Fibroblast of lung (primary cell): ENCODE data around the gene CTNND2. TPM values are rescaled to one million over a fixed set of nuclear protein-coding genes. Genes with fewer than 3 reads are reported as not detected.

ENCODE experiments used
- DNase-seq, 2 donors: peaks; one replicate each; pipeline versions ENCODE4 v3.0.0 to v3.0.0-alpha.2; 2010; ENCODE audit warnings: low read depth in 2 of 2
- H2AFZ ChIP-seq: 2 replicates; pipeline ENCODE4 v1.5.1; 2012; ENCODE audit warnings: low read length, control low read depth, inconsistent platforms
- H3K27ac ChIP-seq: 2 replicates; pipeline ENCODE4 v1.5.1; 2011; ENCODE audit warnings: low read length, control low read depth; ENCODE audit not compliant: insufficient read depth
- H3K27me3 ChIP-seq: 2 replicates; pipeline ENCODE4 v1.5.1; 2011; ENCODE audit warnings: mild to moderate bottlenecking, low read length; ENCODE audit not compliant: control insufficient read depth, insufficient read depth
- H3K36me3 ChIP-seq: 2 replicates; pipeline ENCODE4 v1.5.1; 2011; ENCODE audit warnings: low read length; ENCODE audit not compliant: control insufficient read depth, insufficient read depth
- H3K4me1 ChIP-seq: 2 replicates; pipeline ENCODE4 v1.5.1; 2011; ENCODE audit warnings: low read length; ENCODE audit not compliant: control insufficient read depth, insufficient read depth; ENCODE audit errors: extremely low read depth
- H3K4me2 ChIP-seq: 2 replicates; pipeline ENCODE4 v1.5.1; 2011; ENCODE audit warnings: low read length, control low read depth; ENCODE audit not compliant: insufficient read depth; ENCODE audit errors: extremely low read depth
- H3K4me3 ChIP-seq, 4 experiments: fragments of 200-600 bp in 1 of 4; sonication (generic) in 1 of 4; replicated peaks in 1 of 4; 2 replicates each; pipeline ENCODE4 v1.5.1; 2011 to 2016; ENCODE audit warnings: low read length in 4 of 4, low read depth in 3 of 4, mild to moderate bottlenecking in 3 of 4, control low read depth in 2 of 4, inconsistent platforms in 1 of 4, mixed read lengths in 1 of 4; ENCODE audit not compliant: insufficient read depth in 1 of 4; ENCODE audit errors: control extremely low read depth in 1 of 4
- H3K79me2 ChIP-seq: 2 replicates; pipeline ENCODE4 v1.5.1; 2012; ENCODE audit warnings: mild to moderate bottlenecking, low read length, inconsistent platforms; ENCODE audit not compliant: control insufficient read depth, insufficient read depth
- H3K9ac ChIP-seq: 2 replicates; pipeline ENCODE4 v1.5.1; 2011; ENCODE audit warnings: mild to moderate bottlenecking, low read length, control low read depth; ENCODE audit not compliant: insufficient read depth
- H3K9me3 ChIP-seq: 2 replicates; pipeline ENCODE4 v1.5.1; 2012; ENCODE audit warnings: low read depth, low read length; ENCODE audit not compliant: control insufficient read depth, insufficient read depth
- H4K20me1 ChIP-seq: 2 replicates; pipeline ENCODE4 v1.5.1; 2011; ENCODE audit warnings: low read length; ENCODE audit not compliant: control insufficient read depth, insufficient read depth; ENCODE audit errors: extremely low read depth
- CTCF ChIP-seq, 2 donors: IDR thresholded peaks in 1 of 2; conservative IDR thresholded peaks in 1 of 2; 1 replicate in 1 of 2; 2 replicates in 1 of 2; pipeline ENCODE4 v1.5.1; 2011 to 2012; ENCODE audit warnings: low read length in 2 of 2, control low read depth in 1 of 2, inconsistent platforms in 1 of 2, low read depth in 1 of 2, mild to moderate bottlenecking in 1 of 2
- EZH2 ChIP-seq: IDR thresholded peaks from 2 replicates; pipeline ENCODE4 v1.5.1; 2012; ENCODE audit warnings: low read length, control low read depth, mild to moderate bottlenecking; ENCODE audit errors: missing control alignments
- polyA plus RNA-seq, 2 donors: library from polyadenylated mRNA; depleted of rRNA in 1 of 2; stranded (reverse) in 1 of 2; unstranded in 1 of 2; fragments of >200 nt; gene quantifications; 2 replicates each; pipeline ENCODE4 v1.2.1, GENCODE V29; 2011 to 2012; ENCODE audit warnings: missing spikeins in 1 of 2
- total RNA-seq: library from RNA; depleted of rRNA; stranded (reverse); fragments of >200 nt; gene quantifications from 2 replicates; pipeline ENCODE4 v1.2.1, GENCODE V29; 2014

CTNND2 gene
- total and polyA plus RNA-seq, 2 donors (not counting 1 experiment from before 2014, with no cell fraction given): not detected

GRCh38 chr5:11268891-11269290 is 635.4 kb downstream of the CTNND2 start:
- Histone ChIP-seq H3K9ac (no peak overlapping the region), H3K27me3 (no peaks in the 10 kb centered on the region), H3K4me2 (no peak overlapping the region), H4K20me1 (no peaks in the 10 kb centered on the region), H3K4me3 (no peak overlapping the region), H2AFZ (no peak overlapping the region), H3K27ac (no peak overlapping the region), H3K9me3 (no peaks in the 10 kb centered on the region), H3K79me2 (no peaks in the 10 kb centered on the region), H3K4me1 (no peaks in the 10 kb centered on the region), H3K36me3 (no peaks in the 10 kb centered on the region)
- no peak for DNase-seq
- TF ChIP-seq CTCF (conservative IDR thresholded peaks at IDR 0.05 in 1 of 2, IDR thresholded peaks at IDR 0.05 in 1 of 2; ENCODE audit: low read depth in 1 of 2, low read length in 2 of 2) (no peak), EZH2 (no peak)

- no peaks in the 10 kb centered on the region for H3K27me3 ChIP-seq
- H2AFZ ChIP-seq: no peak overlapping the region
- no peak for TF ChIP-seq CTCF (conservative IDR thresholded peaks at IDR 0.05 in 1 of 2, IDR thresholded peaks at IDR 0.05 in 1 of 2; ENCODE audit: low read depth in 1 of 2, low read length in 2 of 2)
- TF ChIP-seq EZH2: no peak
- H3K4me2 ChIP-seq: no peak overlapping the region
- H3K4me1 ChIP-seq: no peaks in the 10 kb centered on the region
- no peaks in the 10 kb centered on the region for H3K9me3 ChIP-seq
- H4K20me1 ChIP-seq: no peaks in the 10 kb centered on the region
- no peak overlapping the region for H3K9ac ChIP-seq
- no peak overlapping the region for H3K27ac ChIP-seq
- H3K4me3 ChIP-seq: no peak overlapping the region
- H3K36me3 ChIP-seq: no peaks in the 10 kb centered on the region
- no peak for DNase-seq
- H3K79me2 ChIP-seq: no peaks in the 10 kb centered on the region
Observed at GRCh38 chr5:11266331-11266730, 637.9 kb downstream of the CTNND2 start.

- no peaks in the 10 kb centered on the region for H3K9me3 ChIP-seq
- no peak for DNase-seq
- H3K4me3 ChIP-seq: no peak overlapping the region
- TF ChIP-seq CTCF (conservative IDR thresholded peaks at IDR 0.05 in 1 of 2, IDR thresholded peaks at IDR 0.05 in 1 of 2; ENCODE audit: low read depth in 1 of 2, low read length in 2 of 2): no peak
- TF ChIP-seq EZH2: no peak
- no peaks in the 10 kb centered on the region for H3K36me3 ChIP-seq
- H3K27me3 ChIP-seq: no peaks in the 10 kb centered on the region
- no peak overlapping the region for H3K27ac ChIP-seq
- no peak overlapping the region for H3K4me2 ChIP-seq
- no peak overlapping the region for H3K9ac ChIP-seq
- H2AFZ ChIP-seq: no peak overlapping the region
- H4K20me1 ChIP-seq: no peaks in the 10 kb centered on the region
- H3K4me1 ChIP-seq: no peaks in the 10 kb centered on the region
- no peaks in the 10 kb centered on the region for H3K79me2 ChIP-seq
Observed at GRCh38 chr5:11261241-11261640, 643.0 kb downstream of the CTNND2 start.
